Neutrophil (primary cell): ENCODE data around the gene XRCC4.

Source experiments
- H3K27ac ChIP-seq: fragments of 200-600 bp; sonication (generic); 2 replicates; pipeline ENCODE4 v1.5.1; 2016; ENCODE audit warnings: mild to moderate bottlenecking, moderate library complexity
- H3K27me3 ChIP-seq: fragments of 200-600 bp; sonication (generic); 2 replicates; pipeline ENCODE4 v1.6.0; 2016; ENCODE audit warnings: mild to moderate bottlenecking
- H3K36me3 ChIP-seq: fragments of 200-600 bp; sonication (generic); 2 replicates; pipeline ENCODE4 v1.5.1; 2017
- H3K4me1 ChIP-seq, 2 experiments: fragments of 200-600 bp in 1 of 2; sonication (generic) in 1 of 2; 1 replicate in 1 of 2; 2 replicates in 1 of 2; pipeline versions ENCODE4 v1.5.1 to v1.6.1; 2013 to 2016; ENCODE audit warnings: low read depth in 1 of 2, low read length in 1 of 2, mild to moderate bottlenecking in 1 of 2, moderate library complexity in 1 of 2; ENCODE audit not compliant: control insufficient read depth in 1 of 2, insufficient read depth in 1 of 2
- H3K4me3 ChIP-seq, 2 experiments: fragments of 200-600 bp in 1 of 2; sonication (generic) in 1 of 2; 1 replicate in 1 of 2; 2 replicates in 1 of 2; pipeline ENCODE4 v1.5.1; 2013 to 2016; ENCODE audit warnings: low read depth in 1 of 2, low read length in 1 of 2, mild to moderate bottlenecking in 1 of 2, moderate library complexity in 1 of 2
- H3K9me3 ChIP-seq: fragments of 200-600 bp; sonication (generic); 2 replicates; pipeline ENCODE4 v1.5.1; 2016
- TF ChIP-seq, protein P1 (sequence below): fragments of 200-600 bp; sonication (generic); IDR thresholded peaks from 2 replicates; pipeline ENCODE4 v1.5.1; 2016; ENCODE audit warnings: antibody characterized with exemption

The XRCC4 gene

DNA sequence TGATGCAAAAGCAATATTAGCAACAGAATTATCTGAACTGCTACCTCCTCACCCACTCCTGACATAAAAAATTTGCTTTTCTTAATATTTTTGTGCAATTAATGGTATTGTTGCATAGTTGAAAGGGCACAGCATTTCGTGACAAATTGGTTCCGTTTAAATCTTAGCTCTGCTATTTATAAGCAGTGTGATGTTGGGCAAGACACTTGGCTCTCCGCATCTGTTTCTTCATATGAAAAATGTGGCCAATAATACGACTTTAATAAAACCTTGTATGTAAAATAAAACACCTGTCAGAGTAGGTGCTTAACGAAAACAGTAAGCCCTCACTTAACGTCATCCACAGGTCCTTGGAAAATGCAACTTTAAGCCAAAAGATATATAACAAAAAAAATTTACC, 4.4 kb upstream of the XRCC4 start:
- no peaks in the 10 kb centered on the region for H3K36me3 ChIP-seq
- no peak overlapping the region for H3K27ac ChIP-seq
- no peak overlapping the region for H3K4me3 ChIP-seq

DNA sequence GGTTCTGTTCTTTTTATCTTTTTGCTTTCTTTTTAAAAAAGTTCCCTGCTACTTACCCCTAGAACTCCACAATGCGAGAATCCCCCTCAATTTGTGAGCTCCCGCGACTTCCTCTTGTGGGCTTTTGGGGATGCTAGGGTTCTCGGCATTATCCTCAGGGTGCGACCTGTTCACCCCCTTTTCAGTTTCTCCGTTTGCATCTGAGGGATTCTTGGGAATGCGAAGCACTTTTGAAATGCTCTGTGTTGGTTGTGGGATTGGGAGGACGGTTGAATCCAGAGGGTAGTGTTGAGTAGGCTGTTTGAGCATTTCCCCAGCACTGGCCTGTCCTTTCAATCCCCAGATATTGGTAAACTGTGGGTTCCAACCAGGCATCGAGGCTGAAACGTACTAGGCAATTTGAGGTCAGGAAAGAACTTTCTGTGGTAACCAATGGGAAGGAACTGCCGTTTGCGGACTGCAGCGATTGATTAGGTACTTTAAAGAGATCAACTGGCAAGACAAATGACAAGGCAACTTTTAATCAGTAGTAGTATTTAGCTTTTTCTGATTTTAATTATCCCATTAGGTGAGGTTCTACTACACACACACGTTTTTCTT, 415 bp downstream of the XRCC4 start:
- H3K36me3 ChIP-seq, result no peaks in the 10 kb centered on the region
- no peaks in the 10 kb centered on the region for H3K9me3 ChIP-seq
- H3K4me3 ChIP-seq, result peak overlapping the region; percentile 94 to 100
- H3K27ac ChIP-seq, result peak overlapping the region; percentile 86
- TF ChIP-seq, protein P1, sequence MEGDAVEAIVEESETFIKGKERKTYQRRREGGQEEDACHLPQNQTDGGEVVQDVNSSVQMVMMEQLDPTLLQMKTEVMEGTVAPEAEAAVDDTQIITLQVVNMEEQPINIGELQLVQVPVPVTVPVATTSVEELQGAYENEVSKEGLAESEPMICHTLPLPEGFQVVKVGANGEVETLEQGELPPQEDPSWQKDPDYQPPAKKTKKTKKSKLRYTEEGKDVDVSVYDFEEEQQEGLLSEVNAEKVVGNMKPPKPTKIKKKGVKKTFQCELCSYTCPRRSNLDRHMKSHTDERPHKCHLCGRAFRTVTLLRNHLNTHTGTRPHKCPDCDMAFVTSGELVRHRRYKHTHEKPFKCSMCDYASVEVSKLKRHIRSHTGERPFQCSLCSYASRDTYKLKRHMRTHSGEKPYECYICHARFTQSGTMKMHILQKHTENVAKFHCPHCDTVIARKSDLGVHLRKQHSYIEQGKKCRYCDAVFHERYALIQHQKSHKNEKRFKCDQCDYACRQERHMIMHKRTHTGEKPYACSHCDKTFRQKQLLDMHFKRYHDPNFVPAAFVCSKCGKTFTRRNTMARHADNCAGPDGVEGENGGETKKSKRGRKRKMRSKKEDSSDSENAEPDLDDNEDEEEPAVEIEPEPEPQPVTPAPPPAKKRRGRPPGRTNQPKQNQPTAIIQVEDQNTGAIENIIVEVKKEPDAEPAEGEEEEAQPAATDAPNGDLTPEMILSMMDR, result no peak
- H3K27me3 ChIP-seq, result no peaks in the 10 kb centered on the region
- H3K4me1 ChIP-seq, result peaks cover 18 to 21% of the 10 kb centered on the region in 2 experiments

More for the DNA sequence above, 4.4 kb upstream of the XRCC4 start:
- TF ChIP-seq, protein P1, result no peak
- Histone ChIP-seq H3K27me3 (no peaks in the 10 kb centered on the region), H3K9me3 (no peaks in the 10 kb centered on the region), H3K4me1 (peaks cover 13 to 14% of the 10 kb centered on the region in 2 experiments)

DNA sequence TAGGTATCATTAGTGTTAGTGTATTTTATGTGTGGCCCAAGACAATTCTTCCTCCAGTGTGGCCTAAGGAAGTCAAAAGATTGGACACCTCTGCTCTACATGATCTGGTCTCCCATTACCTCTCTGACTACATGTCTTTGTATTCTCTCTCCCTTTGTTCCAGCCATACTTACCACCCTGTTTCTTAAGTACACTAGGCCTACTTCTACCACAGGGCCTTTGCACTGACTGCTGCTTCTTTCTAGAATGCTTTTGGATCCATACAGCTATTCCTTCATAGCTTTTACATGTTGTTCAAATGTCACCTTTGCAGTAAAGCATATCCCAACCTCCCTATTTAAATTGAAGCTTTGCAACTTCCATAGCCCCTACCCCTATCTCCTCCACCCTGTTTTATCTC, 5.4 kb downstream of the XRCC4 start:
- Histone ChIP-seq H3K4me1 (peaks cover 7 to 9% of the 10 kb centered on the region in 2 experiments), H3K27me3 (no peaks in the 10 kb centered on the region), H3K9me3 (no peaks in the 10 kb centered on the region), H3K4me3 (no peak overlapping the region), H3K27ac (no peak overlapping the region), H3K36me3 (no peaks in the 10 kb centered on the region)
- TF ChIP-seq, protein P1, result no peak

DNA sequence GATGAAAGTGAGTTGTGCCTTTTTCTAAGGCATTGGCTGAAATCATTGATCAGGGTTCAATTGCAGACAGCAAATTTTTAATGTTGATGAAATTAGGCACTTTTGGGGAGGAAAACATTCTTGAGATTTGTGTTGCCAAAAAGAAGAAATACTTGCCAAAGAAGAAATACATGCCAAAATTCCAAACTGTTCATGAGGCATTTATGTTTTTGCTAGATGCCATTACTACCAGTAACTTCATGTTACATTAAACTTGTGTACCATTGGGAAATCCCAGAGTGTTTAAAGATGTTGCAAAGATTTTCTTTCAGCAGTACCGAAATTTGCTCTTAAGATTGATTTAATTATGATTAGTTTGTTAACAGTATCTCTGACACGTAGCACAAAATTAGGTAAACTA, 7.0 kb downstream of the XRCC4 start:
- no peaks in the 10 kb centered on the region for H3K36me3 ChIP-seq
- no peaks in the 10 kb centered on the region for H3K4me1 ChIP-seq
- no peak overlapping the region for H3K27ac ChIP-seq
- no peaks in the 10 kb centered on the region for H3K27me3 ChIP-seq
- no peak overlapping the region for H3K4me3 ChIP-seq
- TF ChIP-seq, protein P1, result no peak
- no peaks in the 10 kb centered on the region for H3K9me3 ChIP-seq

DNA sequence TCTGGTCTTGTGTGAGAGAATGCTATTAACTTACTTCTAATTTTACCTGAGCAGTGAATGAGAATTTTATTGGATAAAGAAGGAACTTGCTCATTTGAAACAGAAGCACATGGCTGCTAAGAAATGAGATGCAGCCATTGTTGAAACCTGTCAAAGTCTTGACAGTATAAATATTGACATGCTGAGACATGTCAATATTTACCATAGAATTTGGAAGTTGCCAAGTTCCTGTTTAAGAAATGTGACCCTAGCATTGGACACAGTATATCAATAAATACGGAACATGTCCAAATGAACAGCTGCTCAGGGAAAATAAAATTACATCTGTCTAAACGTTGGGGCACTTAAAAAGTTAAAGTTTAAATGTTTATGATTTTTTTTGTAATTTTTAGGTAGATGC, 7.8 kb downstream of the XRCC4 start:
- Histone ChIP-seq H3K36me3 (no peaks in the 10 kb centered on the region), H3K27ac (no peak overlapping the region), H3K4me3 (no peak overlapping the region), H3K9me3 (no peaks in the 10 kb centered on the region), H3K4me1 (no peaks in the 10 kb centered on the region), H3K27me3 (no peaks in the 10 kb centered on the region)
- TF ChIP-seq, protein P1, result no peak

DNA sequence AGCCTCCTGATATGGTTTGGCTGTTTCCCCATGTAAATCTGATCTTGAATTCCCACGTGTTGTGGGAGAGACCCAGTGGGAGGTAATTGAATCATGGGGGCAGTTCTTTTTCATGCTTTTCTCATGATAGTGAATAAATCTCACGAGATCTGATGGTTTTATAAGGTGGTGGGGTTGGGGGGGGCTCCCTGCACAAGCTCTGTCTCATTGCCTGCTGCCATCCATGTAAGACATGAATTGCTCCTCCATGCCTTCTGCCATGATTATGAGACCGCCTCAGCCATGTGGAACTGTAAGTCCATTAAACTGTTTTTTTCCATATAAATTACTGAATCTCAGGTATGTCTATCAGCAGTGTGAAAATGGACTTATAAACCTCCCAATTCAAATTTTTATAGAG, 12.8 kb downstream of the XRCC4 start:
- Histone ChIP-seq H3K4me3 (no peak overlapping the region), H3K4me1 (peaks cover 3 to 10% of the 10 kb centered on the region in 2 experiments), H3K36me3 (no peaks in the 10 kb centered on the region), H3K9me3 (no peaks in the 10 kb centered on the region), H3K27ac (no peak overlapping the region), H3K27me3 (no peaks in the 10 kb centered on the region)
- TF ChIP-seq, protein P1, result no peak
